Adrenal gland (tissue), 5 donors: ENCODE measurements around the gene LHFPL6.

ENCODE experiments used
- POLR2A ChIP-seq, 2 donors: fragments of 450-650 bp; IDR thresholded peaks; one replicate each; pipeline ENCODE4 v1.6.1; 2017; ENCODE audit warnings: antibody characterized with exemption in 2 of 2, mild to moderate bottlenecking in 2 of 2, moderate library complexity in 1 of 2
- TF ChIP-seq, protein P1 (sequence below), 6 experiments: fragments of 450-650 bp in 4 of 6; fragments of 200-600 bp in 2 of 6; sonication (generic) in 1 of 6; IDR thresholded peaks; 1 replicate in 5 of 6; 2 replicates in 1 of 6; pipeline versions ENCODE4 v1.5.1 to v1.8.0; 2016 to 2021; ENCODE audit warnings: antibody characterized with exemption in 6 of 6, mild to moderate bottlenecking in 2 of 6, moderate library complexity in 1 of 6
- donor health status: DM: no; HTN: no; CAD: no.

DNA sequence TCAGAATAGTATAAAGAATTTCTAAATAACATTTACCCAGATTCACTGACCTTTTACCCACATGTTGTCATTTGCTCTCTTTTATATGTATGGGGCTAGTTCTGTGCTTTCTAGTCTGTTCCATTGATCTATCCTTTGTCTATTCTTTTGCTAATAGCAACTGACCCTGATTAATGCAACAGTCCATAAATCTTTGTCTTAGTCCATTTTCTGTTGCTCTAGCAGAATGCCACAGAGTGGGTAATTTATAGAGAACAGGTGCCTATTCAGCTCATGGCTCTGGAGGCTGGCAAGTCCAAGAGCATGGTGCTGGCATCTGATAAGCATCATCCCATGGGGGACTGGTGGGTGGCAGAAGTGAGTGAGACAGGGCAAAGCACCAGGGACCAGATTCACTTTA is 52.1 kb downstream of the LHFPL6 start:
- TF ChIP-seq, protein P1, sequence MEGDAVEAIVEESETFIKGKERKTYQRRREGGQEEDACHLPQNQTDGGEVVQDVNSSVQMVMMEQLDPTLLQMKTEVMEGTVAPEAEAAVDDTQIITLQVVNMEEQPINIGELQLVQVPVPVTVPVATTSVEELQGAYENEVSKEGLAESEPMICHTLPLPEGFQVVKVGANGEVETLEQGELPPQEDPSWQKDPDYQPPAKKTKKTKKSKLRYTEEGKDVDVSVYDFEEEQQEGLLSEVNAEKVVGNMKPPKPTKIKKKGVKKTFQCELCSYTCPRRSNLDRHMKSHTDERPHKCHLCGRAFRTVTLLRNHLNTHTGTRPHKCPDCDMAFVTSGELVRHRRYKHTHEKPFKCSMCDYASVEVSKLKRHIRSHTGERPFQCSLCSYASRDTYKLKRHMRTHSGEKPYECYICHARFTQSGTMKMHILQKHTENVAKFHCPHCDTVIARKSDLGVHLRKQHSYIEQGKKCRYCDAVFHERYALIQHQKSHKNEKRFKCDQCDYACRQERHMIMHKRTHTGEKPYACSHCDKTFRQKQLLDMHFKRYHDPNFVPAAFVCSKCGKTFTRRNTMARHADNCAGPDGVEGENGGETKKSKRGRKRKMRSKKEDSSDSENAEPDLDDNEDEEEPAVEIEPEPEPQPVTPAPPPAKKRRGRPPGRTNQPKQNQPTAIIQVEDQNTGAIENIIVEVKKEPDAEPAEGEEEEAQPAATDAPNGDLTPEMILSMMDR (IDR thresholded peaks at IDR 0.05), result no peak
- TF ChIP-seq POLR2A (IDR thresholded peaks at IDR 0.05), result no peak
